ENCODE measurements around the gene SAXO2. TPM values are rescaled to one million over a fixed set of nuclear protein-coding genes. Genes with fewer than 3 reads are reported as not detected.
"Not testable (repeated sequence)": the region's sequence is repeated elsewhere in the genome, so short reads cannot be mapped to it uniquely, and the experiment has no call there.

Gene SAXO2
- total and polyA plus RNA-seq, 10 of the 15 experiments (the other 5 are each of a cell fraction or from before 2014, with no cell fraction given), result 0.06 to 2.3 (median 1.4) TPM

DNA sequence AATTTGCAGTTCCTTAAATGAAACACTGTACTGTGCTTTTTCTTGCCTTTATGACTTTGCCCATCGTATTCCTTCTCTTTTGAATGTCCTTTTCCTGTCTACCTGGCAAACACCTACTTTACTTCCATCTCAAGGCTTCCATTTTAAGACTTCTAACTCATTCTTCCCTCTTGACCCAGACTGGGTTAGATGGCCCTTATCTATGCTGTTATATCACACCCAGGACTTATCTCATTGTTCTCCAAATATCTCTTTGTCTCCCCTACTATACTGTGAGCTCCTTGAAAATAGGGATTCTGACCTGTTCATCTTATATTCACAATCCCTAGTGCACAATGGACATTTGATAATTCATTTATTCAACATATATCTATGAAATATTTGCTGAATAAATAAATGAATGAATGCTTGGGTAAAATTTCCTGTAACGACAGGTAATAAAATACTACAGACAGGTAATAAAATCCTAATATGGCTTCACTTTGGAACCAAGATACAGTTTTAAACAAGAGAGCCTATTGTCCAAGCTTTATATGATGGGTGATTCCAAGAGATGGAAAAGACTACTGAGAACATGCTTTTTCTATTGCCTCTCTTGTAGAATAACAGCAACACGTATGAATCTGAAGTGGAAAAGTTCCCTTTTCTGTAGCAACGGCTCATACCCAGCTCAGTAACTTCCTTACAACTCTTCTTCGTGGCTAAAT lies 22.8 kb upstream of the SAXO2 start (continued):
- TF ChIP-seq TCF3 (IDR thresholded peaks at IDR 0.05; ENCODE audit: borderline replicate concordance, insufficient read depth, low read depth, low read length), result no peak
- no peak for TF ChIP-seq SMAD1 (IDR thresholded peaks at IDR 0.05; ENCODE audit: low read depth, partially characterized antibody)
- TF ChIP-seq MYB (IDR thresholded peaks at IDR 0.05; ENCODE audit: borderline replicate concordance, low read depth, low read length), result no peak
- no peak for TF ChIP-seq NFYA (IDR thresholded peaks at IDR 0.05; ENCODE audit: borderline replicate concordance, low read depth, low read length)

DNA sequence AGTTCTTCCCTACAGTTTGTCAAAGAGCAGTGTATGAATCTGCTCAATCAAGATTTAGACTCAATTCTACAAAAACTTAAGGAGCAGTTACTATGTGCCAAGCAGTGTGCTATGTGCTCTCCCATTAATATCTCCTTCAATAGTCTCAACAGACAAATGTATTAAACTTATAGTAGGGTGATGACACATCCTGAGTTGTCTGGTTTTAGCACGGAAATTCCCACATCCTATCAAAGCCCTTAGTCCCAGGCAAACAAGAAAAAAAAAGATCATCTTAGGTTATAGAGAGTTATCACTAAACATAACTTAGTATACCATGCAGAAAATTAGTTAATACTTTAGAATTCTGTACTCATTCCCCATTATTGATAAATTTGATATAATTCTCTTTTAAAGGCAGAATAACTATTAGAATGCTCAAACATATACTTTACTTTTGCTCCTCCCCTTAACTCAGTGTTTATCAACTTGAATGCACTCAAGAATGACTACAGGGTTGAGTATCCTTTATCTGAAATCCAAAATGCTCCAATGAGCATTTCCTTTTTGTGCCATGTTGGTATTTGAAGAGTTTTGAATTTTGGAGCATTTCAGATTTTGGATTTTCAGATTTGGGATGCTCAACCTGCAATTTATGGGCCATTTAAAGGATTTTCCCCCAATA lies 20.6 kb upstream of the SAXO2 start:
- H4K20me1 ChIP-seq (ENCODE audit: control insufficient read depth, insufficient read depth); H2AFZ ChIP-seq (ENCODE audit: control insufficient read depth, low read depth, low read length); H3K9me3 ChIP-seq (replicated peaks; ENCODE audit: control insufficient read depth, insufficient read depth, low read length); H3K4me2 ChIP-seq (ENCODE audit: control insufficient read depth, insufficient read depth); in situ Hi-C loops (cut with MboI); ATAC-seq; H3K4me3 ChIP-seq; H3K27me3 ChIP-seq (replicated peaks in 1 of 2; ENCODE audit: control insufficient read depth in 2 of 2, insufficient read depth in 2 of 2, low read length in 1 of 2); H3K9ac ChIP-seq (ENCODE audit: control insufficient read depth, insufficient read depth, low read length); BruUV-seq (replicated peaks); H3K79me2 ChIP-seq (ENCODE audit: control insufficient read depth, insufficient read depth, low read length); FAIRE-seq; DNase-seq (ENCODE audit: low read depth, low spot score); H3K27ac ChIP-seq (ENCODE audit: control insufficient read depth, insufficient read depth); RAD21 ChIA-PET (ENCODE audit: unreplicated experiment); POLR2A ChIA-PET; H3K36me3 ChIP-seq (ENCODE audit: control insufficient read depth in 2 of 2, insufficient read depth in 2 of 2, low read length in 1 of 2); H3K4me1 ChIP-seq (ENCODE audit: control insufficient read depth, insufficient read depth, low read length); intact Hi-C loops (cut with micrococcal nuclease; ENCODE audit: unreplicated experiment); CTCF ChIA-PET: not testable (repeated sequence)
- SMC1A ChIA-PET (ENCODE audit: uncharacterized antibody, unreplicated experiment), result interaction anchor here (0.6 kb wide), 1 partner anchor 489 kb away, joined by 3 read pairs; no protein-coding TSS in a partner anchor
- 100% methylated on average over 1 of the region's 1 CpG for WGBS (ENCODE audit: insufficient coverage, insufficient replicate concordance, low lambda C conversion rate, missing lambda C conversion rate)
